Caco-2 (cell line): Measurements from ENCODE around the gene PDGFRB. TPM values are rescaled to one million over a fixed set of nuclear protein-coding genes. Genes with fewer than 3 reads are reported as not detected.

Experiments
- BruUV-seq: library from RNA; stranded (reverse); fragments of 400-500 nt; replicated peaks from 2 replicates; lab custom pipeline; 2021; lab: Mats Ljungman, UMichigan
- CTCF ChIA-PET: fragments of 300-600 bp; sonication (Branson Sonifier 250); formaldehyde crosslinking; loops from one replicate; lab custom pipeline; 2022; ENCODE audit warnings: antibody characterized with exemption; lab: Charles Lee
- POLR2A ChIA-PET: fragments of 300-600 bp; sonication (Branson Sonifier 250); formaldehyde crosslinking; loops from one replicate; lab custom pipeline; 2022; ENCODE audit warnings: antibody characterized with exemption; lab: Charles Lee
- DNase-seq, 2 experiments: peaks; one replicate each; pipeline versions ENCODE4 v3.0.0 to v3.0.0-alpha.2; 2020 to 2022
- H3K27me3 ChIP-seq: replicated peaks from 2 replicates; pipeline ENCODE4 v1.6.0; 2011; ENCODE audit warnings: low read length; ENCODE audit not compliant: control insufficient read depth, insufficient read depth
- H3K36me3 ChIP-seq: 2 replicates; pipeline ENCODE4 v1.5.1; 2011; ENCODE audit warnings: low read length; ENCODE audit not compliant: control insufficient read depth, insufficient read depth
- H3K4me1 ChIP-seq: fragments of 250-450 bp; sonication (Bioruptor Pico); 2 replicates; pipeline ENCODE4 v1.5.1; 2020; ENCODE audit warnings: mild to moderate bottlenecking
- H3K4me3 ChIP-seq: 2 replicates; pipeline ENCODE4 v1.5.1; 2011; ENCODE audit warnings: low read depth, mild to moderate bottlenecking, control low read depth, low read length
- H3K9me3 ChIP-seq: fragments of 250-450 bp; sonication (Bioruptor Pico); 2 replicates; pipeline ENCODE4 v1.5.1; 2020; ENCODE audit warnings: mild to moderate bottlenecking, moderate library complexity
- H3K27ac Mint-ChIP-seq: one replicate; pipeline ENCODE4 v1.8.0; 2022; ENCODE audit warnings: mixed read lengths; ENCODE audit not compliant: unreplicated experiment
- H3K27me3 Mint-ChIP-seq: one replicate; pipeline ENCODE4 v1.8.0; 2022; ENCODE audit warnings: mixed read lengths; ENCODE audit not compliant: insufficient read depth, unreplicated experiment
- H3K36me3 Mint-ChIP-seq: one replicate; pipeline ENCODE4 v1.8.0; 2022; ENCODE audit warnings: mild to moderate bottlenecking, mixed read lengths; ENCODE audit not compliant: insufficient read depth, unreplicated experiment
- H3K4me1 Mint-ChIP-seq: one replicate; pipeline ENCODE4 v1.8.0; 2022; ENCODE audit warnings: low read depth, mixed read lengths; ENCODE audit not compliant: unreplicated experiment
- H3K4me3 Mint-ChIP-seq: one replicate; pipeline ENCODE4 v1.8.0; 2022; ENCODE audit warnings: mild to moderate bottlenecking, moderate library complexity, mixed read lengths; ENCODE audit not compliant: unreplicated experiment
- H3K9me3 Mint-ChIP-seq: one replicate; pipeline ENCODE4 v1.8.0; 2022; ENCODE audit warnings: mixed read lengths; ENCODE audit not compliant: unreplicated experiment
- intact Hi-C: fragments of 100-400 bp; cut with micrococcal nuclease; formaldehyde crosslinking; loops from one replicate; pipeline ENCODE4 v1.10.0; 2022; ENCODE audit not compliant: unreplicated experiment
- total RNA-seq: library from RNA; stranded (reverse); gene quantifications from 2 replicates; pipeline ENCODE4 v1.2.3, GENCODE V29; 2022
- TF ChIP-seq, protein P1 (sequence below), 2 experiments: fragments of 200-600 bp in 1 of 2; IDR thresholded peaks; 1 replicate in 1 of 2; 2 replicates in 1 of 2; pipeline versions ENCODE4 v1.5.1 to v1.8.0; 2011 to 2022; ENCODE audit warnings: antibody characterized with exemption in 1 of 2, control low read depth in 1 of 2, inconsistent platforms in 1 of 2, low read depth in 1 of 2, low read length in 1 of 2, mild to moderate bottlenecking in 1 of 2, moderate library complexity in 1 of 2; ENCODE audit not compliant: insufficient read depth in 1 of 2, severe bottlenecking in 1 of 2, unreplicated experiment in 1 of 2

PDGFRB gene
- total RNA-seq, 1 experiment from 2014 or later = 5.9 TPM

DNA sequence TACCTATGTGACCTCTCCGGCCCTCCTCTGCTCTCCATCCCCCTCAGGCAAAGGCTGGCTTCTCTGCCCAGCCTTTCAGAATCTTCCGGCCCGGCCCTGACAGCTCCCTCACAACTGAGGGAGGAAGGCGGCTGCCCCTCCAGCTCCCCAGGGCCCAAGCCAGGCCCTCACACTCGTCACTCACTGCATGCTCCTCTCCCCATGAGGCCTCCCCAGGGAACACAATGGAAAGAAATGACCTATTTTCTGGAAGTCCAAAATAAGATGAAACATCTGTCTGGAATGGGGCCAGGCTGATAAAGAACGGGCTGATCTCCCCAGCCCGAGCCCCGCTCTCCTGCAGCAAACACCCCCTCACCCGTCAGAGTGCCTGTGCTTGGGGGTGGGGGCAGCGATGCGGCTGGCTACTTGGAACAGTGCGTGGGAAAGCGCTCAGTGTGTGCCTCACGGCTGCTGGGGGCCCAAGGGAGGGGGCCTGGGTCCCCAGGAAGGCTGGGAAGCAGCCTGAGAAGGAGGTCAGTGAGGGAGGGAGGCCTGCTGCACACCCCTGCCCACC lies 11.3 kb downstream of the PDGFRB start:
- Histone ChIP-seq H3K36me3 (no peaks in the 10 kb centered on the region), H3K27me3 (no peaks in the 10 kb centered on the region), H3K4me3 (no peak overlapping the region), H3K4me1 (peaks cover 67% of the 10 kb centered on the region), H3K9me3 (0 out of 2 replicates have a peak, but pooled peaks cover 2% of the 10 kb centered on the region)
- no TSS peak for BruUV-seq
- peak overlapping the region; percentile 92 for H3K27ac Mint-ChIP-seq
- TF ChIP-seq, protein P1, sequence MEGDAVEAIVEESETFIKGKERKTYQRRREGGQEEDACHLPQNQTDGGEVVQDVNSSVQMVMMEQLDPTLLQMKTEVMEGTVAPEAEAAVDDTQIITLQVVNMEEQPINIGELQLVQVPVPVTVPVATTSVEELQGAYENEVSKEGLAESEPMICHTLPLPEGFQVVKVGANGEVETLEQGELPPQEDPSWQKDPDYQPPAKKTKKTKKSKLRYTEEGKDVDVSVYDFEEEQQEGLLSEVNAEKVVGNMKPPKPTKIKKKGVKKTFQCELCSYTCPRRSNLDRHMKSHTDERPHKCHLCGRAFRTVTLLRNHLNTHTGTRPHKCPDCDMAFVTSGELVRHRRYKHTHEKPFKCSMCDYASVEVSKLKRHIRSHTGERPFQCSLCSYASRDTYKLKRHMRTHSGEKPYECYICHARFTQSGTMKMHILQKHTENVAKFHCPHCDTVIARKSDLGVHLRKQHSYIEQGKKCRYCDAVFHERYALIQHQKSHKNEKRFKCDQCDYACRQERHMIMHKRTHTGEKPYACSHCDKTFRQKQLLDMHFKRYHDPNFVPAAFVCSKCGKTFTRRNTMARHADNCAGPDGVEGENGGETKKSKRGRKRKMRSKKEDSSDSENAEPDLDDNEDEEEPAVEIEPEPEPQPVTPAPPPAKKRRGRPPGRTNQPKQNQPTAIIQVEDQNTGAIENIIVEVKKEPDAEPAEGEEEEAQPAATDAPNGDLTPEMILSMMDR (IDR thresholded peaks at IDR 0.05; ENCODE audit: insufficient read depth in 1 of 2, low read depth in 1 of 2, low read length in 1 of 2, severe bottlenecking in 1 of 2, unreplicated experiment in 1 of 2) = no peak
- H3K36me3 Mint-ChIP-seq = peaks cover 6% of the 10 kb centered on the region
- no peaks in the 10 kb centered on the region for H3K9me3 Mint-ChIP-seq
- H3K27me3 Mint-ChIP-seq = no peaks in the 10 kb centered on the region
- H3K4me1 Mint-ChIP-seq = peaks cover 65% of the 10 kb centered on the region
- DNase-seq = no peak
- ChIA-PET CTCF (no interaction called here), POLR2A (no interaction called here)
- intact Hi-C loops = no loop called here
- peak overlapping the region; percentile 4 for H3K4me3 Mint-ChIP-seq

DNA sequence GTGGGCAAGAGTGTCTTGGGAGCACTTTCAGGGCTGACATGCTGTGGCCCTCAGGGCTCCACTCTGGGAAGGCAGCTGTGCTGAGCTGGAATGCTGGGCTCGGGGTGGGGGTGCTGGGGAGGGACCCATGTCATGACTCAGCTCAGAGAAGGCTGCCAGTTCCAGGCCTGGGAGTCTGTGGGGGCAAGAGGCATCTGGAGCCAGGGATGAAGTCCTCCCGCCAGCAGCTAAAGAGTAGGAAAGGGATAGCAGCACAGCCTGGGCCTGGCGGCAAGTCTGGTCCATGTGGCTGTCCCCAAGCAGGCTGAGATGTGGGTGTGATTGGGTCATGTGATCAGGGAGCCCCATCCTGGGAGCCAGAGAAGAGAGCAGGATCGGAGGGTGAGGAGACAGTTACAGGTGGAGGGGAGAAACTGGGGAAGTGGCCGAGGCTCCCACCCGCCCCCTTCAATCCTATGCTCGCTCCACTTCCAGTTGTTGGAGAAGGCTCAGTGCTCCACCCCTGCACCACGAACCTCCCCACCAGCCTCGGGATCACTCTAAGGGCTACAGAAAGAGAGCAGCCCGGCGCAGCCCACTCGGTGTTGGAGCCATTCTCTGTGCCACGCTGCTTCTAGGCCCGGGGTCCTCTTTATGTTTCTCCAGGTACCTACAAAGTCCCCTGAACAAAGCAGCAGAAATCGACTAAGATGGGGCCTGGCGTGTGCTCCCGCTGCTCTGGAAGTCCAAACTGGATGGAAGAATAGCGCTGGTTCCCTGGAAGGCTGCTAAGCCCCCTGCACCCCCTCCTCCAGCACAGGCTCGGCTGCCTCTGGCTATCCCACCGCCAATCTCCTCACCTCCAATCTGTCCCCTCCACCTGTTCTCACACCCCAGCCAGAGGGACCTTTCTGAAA lies 12.0 kb downstream of the PDGFRB start:
- peak; percentile 34 to 69 for DNase-seq
- intact Hi-C loops = no loop called here
- H3K36me3 Mint-ChIP-seq = peaks cover 6% of the 10 kb centered on the region
- peak overlapping the region; percentile 92 for H3K27ac Mint-ChIP-seq
- no peak overlapping the region for H3K4me3 ChIP-seq
- no TSS peak for BruUV-seq
- peaks cover 66% of the 10 kb centered on the region for H3K4me1 Mint-ChIP-seq
- no peaks in the 10 kb centered on the region for H3K27me3 ChIP-seq
- H3K4me1 ChIP-seq = peaks cover 72% of the 10 kb centered on the region
- no peaks in the 10 kb centered on the region for H3K9me3 Mint-ChIP-seq
- H3K27me3 Mint-ChIP-seq = no peaks in the 10 kb centered on the region
- H3K9me3 ChIP-seq = 0 out of 2 replicates have a peak, but pooled peaks cover 2% of the 10 kb centered on the region
- TF ChIP-seq, protein P1 (IDR thresholded peaks at IDR 0.05; ENCODE audit: insufficient read depth in 1 of 2, low read depth in 1 of 2, low read length in 1 of 2, severe bottlenecking in 1 of 2, unreplicated experiment in 1 of 2) = no peak
- CTCF ChIA-PET = no interaction called here
- no peaks in the 10 kb centered on the region for H3K36me3 ChIP-seq
- peak overlapping the region; percentile 37 for H3K4me3 Mint-ChIP-seq
- POLR2A ChIA-PET = no interaction called here

DNA sequence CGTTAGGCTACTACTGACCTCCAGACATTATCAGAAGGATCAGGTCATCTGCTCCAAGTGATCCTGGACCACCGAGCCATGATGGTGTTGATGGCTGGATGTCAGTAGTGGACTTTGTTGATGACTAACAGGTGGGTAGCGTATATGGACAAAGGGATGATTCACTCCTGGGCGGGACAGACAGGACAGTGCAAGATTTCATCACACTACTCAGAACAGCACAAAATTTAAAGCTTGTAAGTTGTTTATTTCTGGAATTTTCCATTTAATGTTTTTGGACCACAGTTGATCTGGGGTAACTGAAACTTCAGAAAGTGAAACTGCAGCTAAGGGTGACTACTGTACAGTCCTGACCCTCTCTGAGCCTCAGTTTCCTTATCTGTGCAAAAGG lies 12.7 kb downstream of the PDGFRB start:
- no peaks in the 10 kb centered on the region for H3K9me3 Mint-ChIP-seq
- peaks cover 6% of the 10 kb centered on the region for H3K36me3 Mint-ChIP-seq
- ChIA-PET CTCF (interaction anchor here (0.6 kb wide), 1 partner anchor 22 kb away, joined by 8 read pairs; no protein-coding TSS in a partner anchor), POLR2A (no interaction called here)
- H3K4me3 Mint-ChIP-seq = peak overlapping the region; percentile 37
- Histone ChIP-seq H3K36me3 (no peaks in the 10 kb centered on the region), H3K9me3 (0 out of 2 replicates have a peak, but pooled peaks cover 1% of the 10 kb centered on the region), H3K27me3 (no peaks in the 10 kb centered on the region), H3K4me3 (no peak overlapping the region), H3K4me1 (peaks cover 79% of the 10 kb centered on the region)
- peaks cover 69% of the 10 kb centered on the region for H3K4me1 Mint-ChIP-seq
- no peaks in the 10 kb centered on the region for H3K27me3 Mint-ChIP-seq
- no TSS peak for BruUV-seq
- H3K27ac Mint-ChIP-seq = peak overlapping the region; percentile 92
- intact Hi-C loops = no loop called here
- DNase-seq = peak in 1 of 2 experiments; percentile 47
- TF ChIP-seq, protein P1 (IDR thresholded peaks at IDR 0.05; ENCODE audit: insufficient read depth in 1 of 2, low read depth in 1 of 2, low read length in 1 of 2, severe bottlenecking in 1 of 2, unreplicated experiment in 1 of 2) = no peak
